ENCODE data around the gene CCER1.
A peak's percentile ranks its signal among the peaks of the same experiment; 100 is the strongest.

The CCER1 gene

GRCh38 chr12:90947869-90948268 is 7.1 kb downstream of the CCER1 start:
- H4K20me1 ChIP-seq (ENCODE audit: insufficient read depth, low read length): no peaks in the 10 kb centered on the region
- no peak overlapping the region for H2AFZ ChIP-seq (ENCODE audit: low read depth, low read length)
- H3K4me1 ChIP-seq (ENCODE audit: insufficient read depth, low read length): no peaks in the 10 kb centered on the region
- no peak overlapping the region for H3K9ac ChIP-seq (ENCODE audit: low read depth, low read length)
- no peaks in the 10 kb centered on the region for H3K79me2 ChIP-seq (ENCODE audit: insufficient read depth, low read length)
- H3K4me3 ChIP-seq (ENCODE audit: low read depth in 1 of 2, low read length in 2 of 2): no peak overlapping the region
- H3K27ac ChIP-seq (ENCODE audit: low read length): no peak overlapping the region
- DNase-seq (no peak), ATAC-seq (ENCODE audit: insufficient read depth, low read depth) (no peak)
- H3K27me3 ChIP-seq (ENCODE audit: insufficient read depth, low read length, poor library complexity): no peaks in the 10 kb centered on the region
- no peak for TF ChIP-seq EZH2 (IDR thresholded peaks at IDR 0.05; ENCODE audit: borderline replicate concordance, low read depth, low read length, severe bottlenecking)
- TF ChIP-seq CTCF (IDR thresholded peaks at IDR 0.05; ENCODE audit: borderline replicate concordance, extremely low read depth, low read length, poor library complexity, severe bottlenecking): no peak
- no peaks in the 10 kb centered on the region for H3K36me3 ChIP-seq (ENCODE audit: insufficient read depth, low read length)
- H3K4me2 ChIP-seq (ENCODE audit: insufficient read depth, low read length): no peak overlapping the region
- no peaks in the 10 kb centered on the region for H3K9me3 ChIP-seq (ENCODE audit: insufficient read depth, low read length, severe bottlenecking)

GRCh38 chr12:90945070-90945649 is 9.8 kb downstream of the CCER1 start:
- H3K4me1 ChIP-seq (ENCODE audit: insufficient read depth, low read length): no peaks in the 10 kb centered on the region
- H3K4me2 ChIP-seq (ENCODE audit: insufficient read depth, low read length): no peak overlapping the region
- no peaks in the 10 kb centered on the region for H3K9me3 ChIP-seq (ENCODE audit: insufficient read depth, low read length, severe bottlenecking)
- no peaks in the 10 kb centered on the region for H3K27me3 ChIP-seq (ENCODE audit: insufficient read depth, low read length, poor library complexity)
- no peaks in the 10 kb centered on the region for H3K79me2 ChIP-seq (ENCODE audit: insufficient read depth, low read length)
- DNase-seq: no peak
- no peak overlapping the region for H2AFZ ChIP-seq (ENCODE audit: low read depth, low read length)
- no peak overlapping the region for H3K4me3 ChIP-seq (ENCODE audit: low read depth in 1 of 2, low read length in 2 of 2)
- TF ChIP-seq CTCF (IDR thresholded peaks at IDR 0.05; ENCODE audit: borderline replicate concordance, extremely low read depth, low read length, poor library complexity, severe bottlenecking) (peak; percentile 72), EZH2 (IDR thresholded peaks at IDR 0.05; ENCODE audit: borderline replicate concordance, low read depth, low read length, severe bottlenecking) (no peak)
- H3K36me3 ChIP-seq (ENCODE audit: insufficient read depth, low read length): no peaks in the 10 kb centered on the region
- no peak overlapping the region for H3K27ac ChIP-seq (ENCODE audit: low read length)
- peak; percentile 85 for ATAC-seq (ENCODE audit: insufficient read depth, low read depth)
- H3K9ac ChIP-seq (ENCODE audit: low read depth, low read length): no peak overlapping the region
- no peaks in the 10 kb centered on the region for H4K20me1 ChIP-seq (ENCODE audit: insufficient read depth, low read length)

GRCh38 chr12:90943255-90943654 is 11.7 kb downstream of the CCER1 start:
- no peaks in the 10 kb centered on the region for H3K79me2 ChIP-seq (ENCODE audit: insufficient read depth, low read length)
- DNase-seq (no peak), ATAC-seq (ENCODE audit: insufficient read depth, low read depth) (no peak)
- H3K4me2 ChIP-seq (ENCODE audit: insufficient read depth, low read length): no peak overlapping the region
- H4K20me1 ChIP-seq (ENCODE audit: insufficient read depth, low read length): no peaks in the 10 kb centered on the region
- no peaks in the 10 kb centered on the region for H3K36me3 ChIP-seq (ENCODE audit: insufficient read depth, low read length)
- no peak overlapping the region for H3K9ac ChIP-seq (ENCODE audit: low read depth, low read length)
- no peak overlapping the region for H2AFZ ChIP-seq (ENCODE audit: low read depth, low read length)
- TF ChIP-seq CTCF (IDR thresholded peaks at IDR 0.05; ENCODE audit: borderline replicate concordance, extremely low read depth, low read length, poor library complexity, severe bottlenecking): no peak
- TF ChIP-seq EZH2 (IDR thresholded peaks at IDR 0.05; ENCODE audit: borderline replicate concordance, low read depth, low read length, severe bottlenecking): no peak
- no peaks in the 10 kb centered on the region for H3K27me3 ChIP-seq (ENCODE audit: insufficient read depth, low read length, poor library complexity)
- H3K4me3 ChIP-seq (ENCODE audit: low read depth in 1 of 2, low read length in 2 of 2): no peak overlapping the region
- H3K9me3 ChIP-seq (ENCODE audit: insufficient read depth, low read length, severe bottlenecking): no peaks in the 10 kb centered on the region
- no peaks in the 10 kb centered on the region for H3K4me1 ChIP-seq (ENCODE audit: insufficient read depth, low read length)
- no peak overlapping the region for H3K27ac ChIP-seq (ENCODE audit: low read length)
